Vagina (tissue), 2 donors: Measurements from ENCODE around the gene SIX4.

Experiments used
- CTCF ChIP-seq, 3 experiments: fragments of 450-650 bp in 2 of 3; fragments of 200-600 bp in 1 of 3; sonication (generic) in 1 of 3; IDR thresholded peaks; one replicate each; pipeline ENCODE4 v1.5.1; 2017 to 2019; ENCODE audit warnings: antibody characterized with exemption in 3 of 3, mild to moderate bottlenecking in 2 of 3, moderate library complexity in 2 of 3
- POLR2AphosphoS5 ChIP-seq, 2 donors: sonication (generic); formaldehyde crosslinking; IDR thresholded peaks; one replicate each; pipeline ENCODE4 v1.9.0; 2017; ENCODE audit warnings: antibody characterized with exemption in 2 of 2, mild to moderate bottlenecking in 2 of 2, low read depth in 1 of 2; ENCODE audit not compliant: insufficient read depth in 1 of 2

GRCh38 chr14:60661721-60662120 is 62.4 kb downstream of the SIX4 start:
- no peak for TF ChIP-seq CTCF (IDR thresholded peaks at IDR 0.05)
- no peak for TF ChIP-seq POLR2AphosphoS5 (IDR thresholded peaks at IDR 0.05; ENCODE audit: insufficient read depth in 1 of 2, low read depth in 1 of 2)
